HepG2 (cell line): Measurements from ENCODE around the gene UGT1A3. TPM values are rescaled to one million over a fixed set of nuclear protein-coding genes. Genes with fewer than 3 reads are reported as not detected.

Experiments used
- ATAC-seq: fragments of 200-7000 bp; cut with Tn5 transposase; 3 replicates; pipeline ENCODE4 v1.9.1; 2020; ENCODE audit warnings: mild to moderate bottlenecking, moderate library complexity
- BruUV-seq: library from RNA; stranded (reverse); fragments of 400-500 nt; replicated peaks from 2 replicates; lab custom pipeline; 2021; lab: Mats Ljungman, UMichigan
- CTCF ChIA-PET: fragments of 300-600 bp; formaldehyde crosslinking; extraction: SDS; loops from one replicate; lab custom pipeline; 2021; ENCODE audit warnings: low total read pairs, inconsistent platforms, low intra/inter-chr PET ratio; lab: Yijun Ruan, JAX
- POLR2A ChIA-PET: fragments of 350-600 bp; sonication (Branson Sonifier 250); formaldehyde crosslinking; loops from one replicate; lab custom pipeline; 2020; ENCODE audit warnings: antibody characterized with exemption, inconsistent platforms; lab: Yijun Ruan, JAX
- DNase-seq: peaks from one replicate; pipeline ENCODE4 v3.0.0-alpha.2; 2015; ENCODE audit warnings: low spot score
- FAIRE-seq: peaks from 3 replicates; lab custom pipeline; 2011; peaks lifted over from hg19 to GRCh38; lab: Jason Lieb, UNC
- H2AFZ ChIP-seq: one replicate; pipeline ENCODE4 v1.6.1; 2011; ENCODE audit warnings: low read length, inconsistent platforms
- H3K27ac ChIP-seq: fragments of 300-600 bp; 3 replicates; pipeline ENCODE4 v1.8.0; 2011; ENCODE audit warnings: mixed run types, mild to moderate bottlenecking, mixed read lengths, low read length, inconsistent platforms; ENCODE audit not compliant: insufficient read depth; ENCODE audit errors: extremely low read length
- H3K27me3 ChIP-seq, 2 experiments: fragments of 200-600 bp in 1 of 2; 2 replicates in 1 of 2; 3 replicates in 1 of 2; pipeline versions ENCODE4 v1.6.0 to v1.8.0; 2011; ENCODE audit warnings: low read length in 2 of 2, mild to moderate bottlenecking in 2 of 2, moderate library complexity in 2 of 2, inconsistent platforms in 1 of 2; ENCODE audit not compliant: insufficient read depth in 2 of 2, control insufficient read depth in 1 of 2
- H3K36me3 ChIP-seq, 2 experiments: fragments of 200-600 bp in 1 of 2; replicated peaks in 1 of 2; 2 replicates in 1 of 2; 3 replicates in 1 of 2; pipeline versions ENCODE4 v1.5.1 to v1.8.0; 2011; ENCODE audit warnings: low read length in 2 of 2, inconsistent platforms in 1 of 2; ENCODE audit not compliant: insufficient read depth in 2 of 2, control insufficient read depth in 1 of 2
- H3K4me1 ChIP-seq: 2 replicates; pipeline ENCODE4 v1.5.1; 2012; ENCODE audit warnings: low read length, inconsistent platforms; ENCODE audit not compliant: insufficient read depth
- H3K4me2 ChIP-seq: 2 replicates; pipeline ENCODE4 v1.6.0; 2011; ENCODE audit warnings: low read depth, low read length, inconsistent platforms
- H3K4me3 ChIP-seq, 3 experiments: fragments of 200-600 bp in 1 of 3; sonication (generic), shearing (Covaris generic) in 1 of 3; replicated peaks in 1 of 3; 2 replicates each; pipeline ENCODE4 v1.5.1; 2011 to 2016; ENCODE audit warnings: low read length in 3 of 3, inconsistent platforms in 2 of 3, low read depth in 2 of 3, mild to moderate bottlenecking in 2 of 3, control low read depth in 1 of 3, mixed read lengths in 1 of 3; ENCODE audit not compliant: insufficient read depth in 1 of 3
- H3K79me2 ChIP-seq: one replicate; pipeline ENCODE4 v1.6.1; 2011; ENCODE audit warnings: low read length, inconsistent platforms; ENCODE audit not compliant: insufficient read depth
- H3K9ac ChIP-seq: 2 replicates; pipeline ENCODE4 v1.6.0; 2011; ENCODE audit warnings: mild to moderate bottlenecking, low read depth, low read length, inconsistent platforms; ENCODE audit not compliant: insufficient read depth
- H3K9me3 ChIP-seq: 2 replicates; pipeline ENCODE4 v1.5.1; 2012; ENCODE audit warnings: mild to moderate bottlenecking, low read length
- H4K20me1 ChIP-seq: 2 replicates; pipeline ENCODE4 v1.6.0; 2011; ENCODE audit warnings: inconsistent platforms, mild to moderate bottlenecking, low read length, moderate library complexity; ENCODE audit not compliant: insufficient read depth
- FOSL2 ChIP-seq: sonication (generic); formaldehyde crosslinking; IDR thresholded peaks from 2 replicates; pipeline ENCODE4 v1.4.0; 2020; ENCODE audit warnings: missing genetic modification reagents
- MIER2 ChIP-seq: IDR thresholded peaks from 2 replicates; pipeline ENCODE4 v1.6.1; 2016; ENCODE audit warnings: missing biosample characterization, missing genetic modification reagents
- TBX2 ChIP-seq: sonication (generic); formaldehyde crosslinking; IDR thresholded peaks from 2 replicates; pipeline ENCODE4 v1.5.0; 2020; ENCODE audit warnings: missing genetic modification reagents, mild to moderate bottlenecking, borderline replicate concordance
- ZNF205 ChIP-seq: IDR thresholded peaks from 2 replicates; pipeline ENCODE4 v1.6.1; 2018; ENCODE audit warnings: missing biosample characterization, missing genetic modification reagents
- ZNF224 ChIP-seq: sonication (generic); formaldehyde crosslinking; IDR thresholded peaks from 2 replicates; pipeline ENCODE4 v1.5.0; 2020; ENCODE audit warnings: mild to moderate bottlenecking, missing genetic modification reagents
- ZNF432 ChIP-seq: sonication (generic); formaldehyde crosslinking; IDR thresholded peaks from 2 replicates; pipeline ENCODE4 v1.5.0; 2020; ENCODE audit warnings: missing genetic modification reagents, mild to moderate bottlenecking, borderline replicate concordance
- WGBS: methylation state at CpG from one replicate; pipeline ENCODE4 v1.1.6; 2017; ENCODE audit warnings: low lambda C conversion rate; 5-methylcytosine and 5-hydroxymethylcytosine counted together
- in situ Hi-C: cut with HindIII; loops from 2 replicates; pipeline ENCODE4 v1.10.0; 2017; ENCODE audit warnings: low pct_unique_long_range_greater_than_20kb; ENCODE audit not compliant: extremely low pct_ligation_motif_present
- intact Hi-C: fragments of 100-400 bp; cut with micrococcal nuclease; formaldehyde crosslinking; loops from one replicate; pipeline ENCODE4 v1.10.0; 2022; ENCODE audit not compliant: unreplicated experiment
- polyA plus RNA-seq, 8 experiments: library from polyadenylated mRNA; depleted of rRNA in 3 of 8; stranded (reverse) in 7 of 8; unstranded in 1 of 8; fragments of >200 nt; fragmentation: Illumina TruSeq in 4 of 8; extraction: Trizol in 4 of 8; gene quantifications; 2 replicates each; pipeline versions ENCODE4 v1.2.1 to v1.2.3, GENCODE V29; 2011 to 2016; ENCODE audit warnings: low read depth in 4 of 8, missing spikeins in 1 of 8, mixed read lengths in 1 of 8; ENCODE audit not compliant: insufficient read depth in 1 of 8
- total RNA-seq, 5 experiments: library from RNA; depleted of rRNA; stranded (reverse); fragments of >200 nt; fragmentation: Illumina TruSeq; extraction: Trizol; gene quantifications; 2 replicates each; pipeline ENCODE4 v1.2.3, GENCODE V29; 2016; ENCODE audit warnings: low read depth in 1 of 5
- TF ChIP-seq, protein P1 (sequence below): sonication (generic); formaldehyde crosslinking; conservative IDR thresholded peaks from 2 replicates; pipeline ENCODE4 v1.4.0; 2020; ENCODE audit warnings: missing genetic modification reagents
- TF ChIP-seq, protein P2 (sequence below): sonication (generic); formaldehyde crosslinking; IDR thresholded peaks from 2 replicates; pipeline ENCODE4 v1.8.0; 2022; ENCODE audit warnings: missing genetic modification reagents, mild to moderate bottlenecking, moderate library complexity, borderline replicate concordance

UGT1A3 gene
- total and polyA plus RNA-seq, 2 of the 13 experiments (the other 11 are each of a cell fraction or from before 2014, with no cell fraction given) = not detected

DNA sequence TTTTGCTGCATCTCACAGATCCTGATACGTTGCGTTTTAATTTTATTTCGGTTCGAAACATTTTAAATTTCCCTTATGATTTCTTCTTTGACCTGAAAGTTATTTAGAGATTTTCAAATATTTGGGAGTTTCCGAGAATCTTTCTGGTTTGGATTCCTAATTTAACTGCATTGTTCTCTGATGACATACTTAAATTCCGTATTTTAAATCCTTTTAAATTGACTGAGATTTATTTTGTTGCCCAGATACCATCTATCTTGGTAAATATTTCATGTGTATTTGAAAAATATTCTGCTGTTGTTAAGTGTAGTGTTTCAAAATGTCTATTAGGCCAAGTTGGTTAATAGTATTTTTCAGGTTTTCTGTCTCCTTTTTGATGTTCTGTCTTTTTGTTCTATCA lies 87.0 kb downstream of the UGT1A3 start:
- POLR2A ChIA-PET = no interaction called here
- WGBS = 83% methylated on average over 6 of the region's 6 CpGs

More for the DNA sequence above, 87.0 kb downstream of the UGT1A3 start:
- DNase-seq (no peak), ATAC-seq (no peak), FAIRE-seq (peak; percentile 47)
- no peak overlapping the region for H3K4me2 ChIP-seq
- no peak overlapping the region for H2AFZ ChIP-seq
- TF ChIP-seq, protein P1, sequence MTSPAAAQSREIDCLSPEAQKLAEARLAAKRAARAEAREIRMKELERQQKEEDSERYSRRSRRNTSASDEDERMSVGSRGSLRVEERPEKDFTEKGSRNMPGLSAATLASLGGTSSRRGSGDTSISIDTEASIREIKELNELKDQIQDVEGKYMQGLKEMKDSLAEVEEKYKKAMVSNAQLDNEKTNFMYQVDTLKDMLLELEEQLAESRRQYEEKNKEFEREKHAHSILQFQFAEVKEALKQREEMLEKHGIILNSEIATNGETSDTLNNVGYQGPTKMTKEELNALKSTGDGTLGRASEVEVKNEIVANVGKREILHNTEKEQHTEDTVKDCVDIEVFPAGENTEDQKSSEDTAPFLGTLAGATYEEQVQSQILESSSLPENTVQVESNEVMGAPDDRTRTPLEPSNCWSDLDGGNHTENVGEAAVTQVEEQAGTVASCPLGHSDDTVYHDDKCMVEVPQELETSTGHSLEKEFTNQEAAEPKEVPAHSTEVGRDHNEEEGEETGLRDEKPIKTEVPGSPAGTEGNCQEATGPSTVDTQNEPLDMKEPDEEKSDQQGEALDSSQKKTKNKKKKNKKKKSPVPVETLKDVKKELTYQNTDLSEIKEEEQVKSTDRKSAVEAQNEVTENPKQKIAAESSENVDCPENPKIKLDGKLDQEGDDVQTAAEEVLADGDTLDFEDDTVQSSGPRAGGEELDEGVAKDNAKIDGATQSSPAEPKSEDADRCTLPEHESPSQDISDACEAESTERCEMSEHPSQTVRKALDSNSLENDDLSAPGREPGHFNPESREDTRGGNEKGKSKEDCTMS (CRISPR knock-in tag) = no peak
- TF ChIP-seq ZNF432 (CRISPR knock-in tag) = no peak
- TF ChIP-seq ZNF205 = no peak
- TF ChIP-seq, protein P2, sequence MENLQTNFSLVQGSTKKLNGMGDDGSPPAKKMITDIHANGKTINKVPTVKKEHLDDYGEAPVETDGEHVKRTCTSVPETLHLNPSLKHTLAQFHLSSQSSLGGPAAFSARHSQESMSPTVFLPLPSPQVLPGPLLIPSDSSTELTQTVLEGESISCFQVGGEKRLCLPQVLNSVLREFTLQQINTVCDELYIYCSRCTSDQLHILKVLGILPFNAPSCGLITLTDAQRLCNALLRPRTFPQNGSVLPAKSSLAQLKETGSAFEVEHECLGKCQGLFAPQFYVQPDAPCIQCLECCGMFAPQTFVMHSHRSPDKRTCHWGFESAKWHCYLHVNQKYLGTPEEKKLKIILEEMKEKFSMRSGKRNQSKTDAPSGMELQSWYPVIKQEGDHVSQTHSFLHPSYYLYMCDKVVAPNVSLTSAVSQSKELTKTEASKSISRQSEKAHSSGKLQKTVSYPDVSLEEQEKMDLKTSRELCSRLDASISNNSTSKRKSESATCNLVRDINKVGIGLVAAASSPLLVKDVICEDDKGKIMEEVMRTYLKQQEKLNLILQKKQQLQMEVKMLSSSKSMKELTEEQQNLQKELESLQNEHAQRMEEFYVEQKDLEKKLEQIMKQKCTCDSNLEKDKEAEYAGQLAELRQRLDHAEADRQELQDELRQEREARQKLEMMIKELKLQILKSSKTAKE (CRISPR knock-in tag) = no peak
- no peak for TF ChIP-seq MIER2 (CRISPR knock-in tag)
- no peak for TF ChIP-seq ZNF224 (CRISPR knock-in tag)
- TF ChIP-seq FOSL2 (CRISPR knock-in tag) = no peak
- TF ChIP-seq TBX2 (CRISPR knock-in tag) = no peak
- no peaks in the 10 kb centered on the region for H3K79me2 ChIP-seq
- no peak overlapping the region for H3K4me3 ChIP-seq
- CTCF ChIA-PET = no interaction called here
- H3K27ac ChIP-seq = no peak overlapping the region
- no peaks in the 10 kb centered on the region for H3K9me3 ChIP-seq
- in situ Hi-C loops = no loop called here
- peaks cover 3 to 33% of the 10 kb centered on the region in 2 experiments; a peak in 4 of 5 replicates for H3K27me3 ChIP-seq
- H3K36me3 ChIP-seq = no peaks in the 10 kb centered on the region
- intact Hi-C loops = no loop called here
- BruUV-seq = no TSS peak
- no peak overlapping the region for H3K9ac ChIP-seq
- H3K4me1 ChIP-seq = peaks cover 23% of the 10 kb centered on the region
- H4K20me1 ChIP-seq = no peaks in the 10 kb centered on the region
